Endothelial cell of umbilical vein (primary cell): ENCODE measurements around the gene MAML3. TPM values are rescaled to one million over a fixed set of nuclear protein-coding genes. Genes with fewer than 3 reads are reported as not detected.

Experiments
- BruUV-seq: library from RNA; stranded (reverse); fragments of 400-500 nt; replicated peaks from 2 replicates; lab custom pipeline; 2021; lab: Mats Ljungman, UMichigan
- CTCF ChIA-PET: fragments of 300-600, 350-600 bp; sonication (Branson Sonifier 250); formaldehyde crosslinking; loops from one replicate; lab custom pipeline; 2021; ENCODE audit warnings: antibody characterized with exemption, inconsistent platforms; lab: Charles Lee
- POLR2A ChIA-PET: fragments of 300-600, 350-600 bp; sonication (Branson Sonifier 250); formaldehyde crosslinking; loops from one replicate; lab custom pipeline; 2021; ENCODE audit warnings: antibody characterized with exemption, inconsistent platforms; lab: Charles Lee
- DNase-seq: peaks from one replicate; pipeline ENCODE4 v3.0.0-alpha.2; 2011; ENCODE audit warnings: low read depth, low spot score
- FAIRE-seq: peaks from 2 replicates; lab custom pipeline; 2011; peaks lifted over from hg19 to GRCh38; lab: Jason Lieb, UNC
- H2AFZ ChIP-seq: 2 replicates; pipeline ENCODE4 v1.6.0; 2012; ENCODE audit warnings: low read depth, low read length, control low read depth, inconsistent platforms
- H3K27ac ChIP-seq: 2 replicates; pipeline ENCODE4 v1.5.1; 2011; ENCODE audit warnings: low read depth, mild to moderate bottlenecking, control low read depth, low read length, moderate library complexity; ENCODE audit not compliant: insufficient read depth
- H3K27me3 ChIP-seq, 2 experiments: 2 replicates each; pipeline versions ENCODE4 v1.6.0 to v1.6.1; 2011; ENCODE audit warnings: low read length in 2 of 2, mixed read lengths in 1 of 2; ENCODE audit not compliant: control insufficient read depth in 2 of 2, insufficient read depth in 2 of 2
- H3K36me3 ChIP-seq, 2 experiments: 2 replicates in 1 of 2; 3 replicates in 1 of 2; pipeline ENCODE4 v1.5.1; 2011; ENCODE audit warnings: low read length in 2 of 2, mild to moderate bottlenecking in 1 of 2, moderate library complexity in 1 of 2; ENCODE audit not compliant: control insufficient read depth in 2 of 2, insufficient read depth in 2 of 2; ENCODE audit errors: extremely low read depth in 1 of 2
- H3K4me1 ChIP-seq: 3 replicates; pipeline ENCODE4 v1.5.1; 2011; ENCODE audit warnings: mild to moderate bottlenecking, low read length; ENCODE audit not compliant: control insufficient read depth, insufficient read depth; ENCODE audit errors: extremely low read depth
- H3K4me2 ChIP-seq: 2 replicates; pipeline ENCODE4 v1.6.1; 2011; ENCODE audit warnings: low read length, control low read depth, mixed read lengths; ENCODE audit not compliant: insufficient read depth
- H3K4me3 ChIP-seq, 3 experiments: fragments of 200-600 bp in 1 of 3; sonication (generic), shearing (Covaris generic) in 1 of 3; replicated peaks in 1 of 3; 2 replicates each; pipeline ENCODE4 v1.5.1; 2011 to 2016; ENCODE audit warnings: control low read depth in 3 of 3, low read length in 3 of 3, mild to moderate bottlenecking in 2 of 3, inconsistent platforms in 1 of 3, low read depth in 1 of 3, moderate library complexity in 1 of 3; ENCODE audit not compliant: insufficient read depth in 1 of 3
- H3K79me2 ChIP-seq: 2 replicates; pipeline ENCODE4 v1.6.0; 2012; ENCODE audit warnings: low read length, inconsistent platforms; ENCODE audit not compliant: control insufficient read depth, insufficient read depth
- H3K9ac ChIP-seq: replicated peaks from 2 replicates; pipeline ENCODE3; 2011; ENCODE audit warnings: low read length, control low read depth; ENCODE audit not compliant: insufficient read depth; ENCODE audit errors: extremely low read depth
- H3K9me1 ChIP-seq: replicated peaks from 3 replicates; pipeline ENCODE4 v1.6.0; 2011; ENCODE audit warnings: mild to moderate bottlenecking, low read length; ENCODE audit not compliant: control insufficient read depth, insufficient read depth; ENCODE audit errors: extremely low read depth
- H3K9me3 ChIP-seq: replicated peaks from 2 replicates; pipeline ENCODE4 v1.5.1; 2012; ENCODE audit warnings: low read length, inconsistent platforms; ENCODE audit not compliant: control insufficient read depth, insufficient read depth
- H4K20me1 ChIP-seq: replicated peaks from 2 replicates; pipeline ENCODE3; 2011; ENCODE audit warnings: mild to moderate bottlenecking, low read length; ENCODE audit not compliant: control insufficient read depth, insufficient read depth; ENCODE audit errors: extremely low read depth
- EZH2 ChIP-seq: IDR thresholded peaks from 2 replicates; pipeline ENCODE4 v1.6.1; 2012; ENCODE audit warnings: borderline replicate concordance, low read depth, mild to moderate bottlenecking, moderate library complexity, low read length, inconsistent platforms; ENCODE audit not compliant: severe bottlenecking
- FOS ChIP-seq: IDR thresholded peaks from 2 replicates; pipeline ENCODE4 v1.6.1; 2011; ENCODE audit warnings: mild to moderate bottlenecking, low read length, moderate library complexity, borderline replicate concordance; ENCODE audit not compliant: insufficient read depth
- GATA2 ChIP-seq: IDR thresholded peaks from 2 replicates; pipeline ENCODE4 v1.7.0; 2011; ENCODE audit warnings: low read depth, mild to moderate bottlenecking, moderate library complexity, mixed read lengths, low read length; ENCODE audit not compliant: insufficient read length, insufficient read depth
- JUN ChIP-seq: IDR thresholded peaks from 2 replicates; pipeline ENCODE4 v1.6.1; 2011; ENCODE audit warnings: borderline replicate concordance, low read depth; ENCODE audit not compliant: insufficient read length, insufficient read depth
- MYC ChIP-seq: IDR thresholded peaks from one replicate; pipeline ENCODE4 v1.6.1; 2011; ENCODE audit warnings: mild to moderate bottlenecking, low read depth, low read length
- POLR2A ChIP-seq: IDR thresholded peaks from 2 replicates; pipeline ENCODE4 v1.6.1; 2012; ENCODE audit warnings: low read depth, mild to moderate bottlenecking, control low read depth, low read length
- POLR2AphosphoS5 ChIP-seq: IDR thresholded peaks from 2 replicates; pipeline ENCODE4 v1.6.1; 2012; ENCODE audit warnings: low read depth, mild to moderate bottlenecking, control low read depth, low read length, moderate library complexity; ENCODE audit not compliant: insufficient read depth
- dilution Hi-C: fragments of 300-500 bp; cut with MboI; formaldehyde crosslinking; loops from one replicate; pipeline ENCODE4 v1.15.0; 2019; ENCODE audit warnings: low sequenced_read_pairs; ENCODE audit not compliant: extremely low pct_ligation_motif_present
- intact Hi-C: fragments of 100-400 bp; cut with micrococcal nuclease; formaldehyde crosslinking; loops from one replicate; pipeline ENCODE4 v1.10.0; 2022
- polyA plus RNA-seq, 4 experiments: library from polyadenylated mRNA; depleted of rRNA in 3 of 4; stranded (reverse) in 3 of 4; unstranded in 1 of 4; fragments of >200 nt; gene quantifications; 2 replicates each; pipeline versions ENCODE4 v1.2.1 to v1.2.3, GENCODE V29; 2011 to 2012; ENCODE audit warnings: missing spikeins in 1 of 4
- total RNA-seq: library from RNA; stranded (reverse); gene quantifications from 2 replicates; pipeline ENCODE4 v1.2.3, GENCODE V29; 2021
- TF ChIP-seq, protein P1 (sequence below), 2 donors: IDR thresholded peaks; 1 replicate in 1 of 2; 2 replicates in 1 of 2; pipeline ENCODE4 v1.5.1; 2011; ENCODE audit warnings: low read length in 2 of 2, mild to moderate bottlenecking in 2 of 2, moderate library complexity in 2 of 2, control low read depth in 1 of 2, inconsistent platforms in 1 of 2, low read depth in 1 of 2; ENCODE audit not compliant: insufficient read depth in 1 of 2; ENCODE audit errors: extremely low read depth in 1 of 2
- TF ChIP-seq, protein P2 (sequence below): IDR thresholded peaks from 2 replicates; pipeline ENCODE4 v1.6.1; 2011; ENCODE audit not compliant: insufficient read depth, insufficient read length

MAML3 gene
- total and polyA plus RNA-seq, 2 donors (not counting 3 experiments of a cell fraction or from before 2014, with no cell fraction given): 14.0 to 20.3 TPM

DNA sequence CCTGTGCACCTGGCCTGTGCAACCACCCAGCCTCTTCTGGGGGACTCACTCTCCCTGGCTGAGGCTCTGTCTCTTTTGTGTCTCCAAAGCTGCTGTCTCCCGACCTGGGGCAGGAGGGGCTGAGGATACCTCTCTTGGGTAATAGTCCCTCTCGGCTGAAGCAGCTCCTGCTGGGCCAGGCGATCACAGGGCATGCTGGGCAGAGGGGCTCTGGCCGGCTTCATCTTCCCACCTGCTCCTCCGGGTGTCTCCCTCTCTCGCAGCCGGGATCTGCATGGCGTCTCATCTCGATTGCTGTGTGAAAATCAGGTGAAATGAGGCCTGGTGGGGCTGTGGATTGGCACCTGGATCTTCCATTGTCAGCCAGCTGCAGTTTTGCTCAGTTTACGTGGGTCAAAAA, 435.2 kb downstream of the MAML3 start:
- no peaks in the 10 kb centered on the region for H3K79me2 ChIP-seq

More for the DNA sequence above, 435.2 kb downstream of the MAML3 start:
- intact Hi-C loops (no loop called here), dilution Hi-C loops (no loop called here)
- TF ChIP-seq, protein P1, sequence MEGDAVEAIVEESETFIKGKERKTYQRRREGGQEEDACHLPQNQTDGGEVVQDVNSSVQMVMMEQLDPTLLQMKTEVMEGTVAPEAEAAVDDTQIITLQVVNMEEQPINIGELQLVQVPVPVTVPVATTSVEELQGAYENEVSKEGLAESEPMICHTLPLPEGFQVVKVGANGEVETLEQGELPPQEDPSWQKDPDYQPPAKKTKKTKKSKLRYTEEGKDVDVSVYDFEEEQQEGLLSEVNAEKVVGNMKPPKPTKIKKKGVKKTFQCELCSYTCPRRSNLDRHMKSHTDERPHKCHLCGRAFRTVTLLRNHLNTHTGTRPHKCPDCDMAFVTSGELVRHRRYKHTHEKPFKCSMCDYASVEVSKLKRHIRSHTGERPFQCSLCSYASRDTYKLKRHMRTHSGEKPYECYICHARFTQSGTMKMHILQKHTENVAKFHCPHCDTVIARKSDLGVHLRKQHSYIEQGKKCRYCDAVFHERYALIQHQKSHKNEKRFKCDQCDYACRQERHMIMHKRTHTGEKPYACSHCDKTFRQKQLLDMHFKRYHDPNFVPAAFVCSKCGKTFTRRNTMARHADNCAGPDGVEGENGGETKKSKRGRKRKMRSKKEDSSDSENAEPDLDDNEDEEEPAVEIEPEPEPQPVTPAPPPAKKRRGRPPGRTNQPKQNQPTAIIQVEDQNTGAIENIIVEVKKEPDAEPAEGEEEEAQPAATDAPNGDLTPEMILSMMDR (IDR thresholded peaks at IDR 0.05; ENCODE audit: extremely low read depth in 1 of 2, insufficient read depth in 1 of 2, low read depth in 1 of 2, low read length in 2 of 2): no peak
- TF ChIP-seq GATA2: no peak
- TF ChIP-seq EZH2: no peak
- no peak for TF ChIP-seq MYC
- TF ChIP-seq POLR2A: no peak
- TF ChIP-seq FOS: no peak
- TF ChIP-seq, protein P2, sequence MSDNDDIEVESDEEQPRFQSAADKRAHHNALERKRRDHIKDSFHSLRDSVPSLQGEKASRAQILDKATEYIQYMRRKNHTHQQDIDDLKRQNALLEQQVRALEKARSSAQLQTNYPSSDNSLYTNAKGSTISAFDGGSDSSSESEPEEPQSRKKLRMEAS: no peak
- TF ChIP-seq POLR2AphosphoS5: no peak
- no peak for TF ChIP-seq JUN
- H3K27ac ChIP-seq: no peak overlapping the region
- CTCF ChIA-PET: no interaction called here
- H3K9me1 ChIP-seq: no peaks in the 10 kb centered on the region
- H3K9ac ChIP-seq: no peak overlapping the region
- DNase-seq (no peak), FAIRE-seq (no peak)
- POLR2A ChIA-PET: no interaction called here
- no TSS peak for BruUV-seq
- H3K4me2 ChIP-seq: no peak overlapping the region
- no peaks in the 10 kb centered on the region for H3K27me3 ChIP-seq
- H2AFZ ChIP-seq: no peak overlapping the region
- H3K4me3 ChIP-seq: no peak overlapping the region
- H4K20me1 ChIP-seq: no peaks in the 10 kb centered on the region
- H3K4me1 ChIP-seq: no peaks in the 10 kb centered on the region
- no peaks in the 10 kb centered on the region for H3K9me3 ChIP-seq
- H3K36me3 ChIP-seq: peaks cover 0 to 18% of the 10 kb centered on the region in 2 experiments
